RPMI7951 (cell line): ENCODE results near the gene B4GALNT3. TPM values are rescaled to one million over a fixed set of nuclear protein-coding genes. Genes with fewer than 3 reads are reported as not detected.

Experiments used
- DNase-seq: peaks from one replicate; pipeline ENCODE4 v3.0.0-alpha.2; 2012; ENCODE audit warnings: low read depth
- total RNA-seq: library from RNA; depleted of rRNA; stranded (reverse); fragments of >200 nt; shearing (Covaris generic); gene quantifications from 2 replicates; pipeline ENCODE4 v1.2.3, GENCODE V29; 2014

The B4GALNT3 gene
- total RNA-seq, 1 experiment from 2014 or later = 0.60 TPM

DNA sequence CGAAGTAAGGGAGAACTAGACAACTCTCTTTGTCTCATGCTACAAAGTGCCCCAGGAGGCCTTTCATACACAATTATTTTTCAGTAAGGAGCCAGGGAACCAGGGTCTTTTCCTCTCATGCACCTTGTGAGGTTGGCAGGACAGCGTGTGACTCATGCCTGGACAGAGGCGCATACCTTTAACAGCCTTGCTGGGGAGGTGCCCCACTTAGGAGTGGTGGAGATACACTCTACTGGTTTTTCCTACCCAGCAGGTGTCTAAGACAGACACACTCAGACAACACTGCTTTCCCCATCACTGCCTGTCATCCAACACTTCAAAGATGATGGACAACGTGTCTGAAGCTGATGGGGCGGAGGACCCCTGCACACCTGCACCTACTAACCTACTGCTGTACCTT, 49.1 kb downstream of the B4GALNT3 start:
- DNase-seq = no peak

DNA sequence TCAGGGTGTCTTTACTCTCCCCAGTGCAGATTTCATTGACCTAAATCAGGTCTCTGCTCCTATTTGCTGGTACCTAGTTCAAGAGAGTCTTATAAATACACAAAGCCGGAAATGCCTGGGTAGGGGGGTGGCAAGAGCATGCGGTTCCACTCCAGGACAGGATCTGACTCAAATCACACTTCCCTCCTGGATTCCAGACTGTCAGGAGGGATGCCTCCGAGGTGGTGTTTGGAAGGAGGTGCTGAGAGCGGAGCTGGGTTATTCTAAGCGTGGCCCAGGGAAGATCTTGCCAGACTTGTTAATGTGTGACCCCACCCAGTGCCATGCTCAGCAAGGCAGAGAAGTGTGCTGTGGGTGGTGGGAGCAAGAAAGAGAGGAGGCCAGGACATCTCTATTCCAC, 49.8 kb downstream of the B4GALNT3 start:
- peak; percentile 60 for DNase-seq

DNA sequence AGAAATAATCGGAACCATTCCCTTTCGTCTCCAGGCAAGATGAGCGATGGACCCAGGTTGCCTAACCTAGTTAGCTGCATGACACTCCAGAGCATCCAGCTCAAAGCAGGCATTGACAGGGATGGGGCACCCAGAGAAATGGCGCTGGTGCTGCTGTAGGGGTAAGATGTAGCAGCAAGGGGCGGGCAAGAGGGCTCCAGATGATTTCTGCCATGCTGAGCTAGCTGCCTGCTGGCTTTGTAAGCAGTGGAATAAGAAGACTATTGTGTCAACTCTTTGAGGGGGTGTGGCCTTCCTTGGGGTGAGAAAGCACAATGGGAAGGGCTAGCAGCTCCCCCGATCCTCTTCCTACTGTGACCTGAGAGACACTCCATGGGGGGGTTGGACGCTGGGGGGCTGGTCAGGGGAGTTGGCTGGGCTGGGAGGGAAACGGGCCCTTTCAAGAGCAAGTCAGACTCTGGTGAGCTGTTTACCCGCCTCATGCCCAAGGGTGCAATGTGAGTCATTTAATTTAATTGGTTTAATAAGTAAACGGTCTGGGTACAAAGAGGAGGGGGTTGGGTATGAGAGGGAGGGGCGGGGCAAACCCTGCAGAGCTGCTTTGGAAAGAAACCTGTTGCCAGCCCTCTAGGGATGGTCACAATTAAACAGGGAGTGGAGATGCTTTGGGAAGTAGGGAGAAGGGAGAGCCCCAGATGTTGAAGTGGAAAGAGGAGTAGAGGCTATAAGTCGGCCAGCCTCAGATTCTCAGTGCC, 50.5 kb downstream of the B4GALNT3 start:
- DNase-seq = peak; percentile 54

DNA sequence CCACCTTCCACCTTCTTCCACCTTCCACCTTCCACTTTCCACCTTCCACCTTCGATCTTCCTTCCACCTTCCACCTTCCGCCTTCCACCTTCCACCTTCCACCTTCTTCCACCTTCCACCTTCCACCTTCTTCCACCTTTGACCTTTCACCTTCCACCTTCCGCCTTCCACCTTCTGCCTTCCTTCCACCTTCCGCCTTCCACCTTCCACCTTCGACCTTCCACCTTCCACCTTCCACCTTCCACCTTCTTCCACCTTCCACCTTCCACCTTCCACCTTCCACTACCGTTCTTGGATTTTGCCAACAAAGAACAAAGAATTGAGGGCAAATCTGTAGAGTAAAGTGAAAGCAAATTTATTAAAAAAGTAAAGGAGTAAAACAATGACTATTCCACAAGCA, 53.2 kb downstream of the B4GALNT3 start:
- DNase-seq = no peak

DNA sequence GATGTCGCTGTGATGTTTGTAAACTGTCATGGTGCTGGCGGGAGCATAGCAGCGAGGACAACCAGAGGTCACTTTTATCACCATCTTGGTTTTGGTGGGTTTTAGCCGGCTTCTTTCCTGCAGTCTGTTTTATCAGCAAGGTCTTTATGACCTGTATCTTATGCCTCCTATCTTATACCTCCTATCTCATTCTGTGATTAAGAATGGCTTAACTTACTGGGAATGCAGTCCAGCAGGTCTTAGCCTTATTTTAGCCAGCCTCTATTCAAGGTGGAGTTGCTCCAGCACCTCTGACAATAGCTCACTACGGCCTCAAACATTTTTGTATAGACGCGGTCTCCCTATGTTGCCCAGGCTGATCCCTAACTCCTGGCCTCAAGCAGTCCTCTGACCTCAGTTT, 53.7 kb downstream of the B4GALNT3 start:
- no peak for DNase-seq

DNA sequence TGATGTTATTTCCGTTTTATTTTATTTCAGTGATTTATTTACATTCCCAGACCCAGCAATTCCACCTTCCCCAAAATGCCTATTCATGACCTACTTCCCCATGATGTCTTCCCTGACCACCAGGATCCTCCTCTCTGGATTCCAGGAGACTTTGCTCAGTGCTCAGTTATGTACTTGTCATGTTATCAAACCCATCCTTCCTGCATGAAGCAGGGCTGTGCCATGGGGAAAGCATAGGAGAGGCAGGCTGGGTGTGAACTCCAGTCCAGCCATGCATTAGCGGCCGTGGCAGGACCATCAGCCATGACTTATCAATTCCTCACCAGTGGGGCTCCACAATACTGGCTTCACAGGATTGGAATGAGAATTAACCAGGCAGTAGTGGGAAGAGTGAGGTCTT, 57.8 kb downstream of the B4GALNT3 start:
- no peak for DNase-seq

DNA sequence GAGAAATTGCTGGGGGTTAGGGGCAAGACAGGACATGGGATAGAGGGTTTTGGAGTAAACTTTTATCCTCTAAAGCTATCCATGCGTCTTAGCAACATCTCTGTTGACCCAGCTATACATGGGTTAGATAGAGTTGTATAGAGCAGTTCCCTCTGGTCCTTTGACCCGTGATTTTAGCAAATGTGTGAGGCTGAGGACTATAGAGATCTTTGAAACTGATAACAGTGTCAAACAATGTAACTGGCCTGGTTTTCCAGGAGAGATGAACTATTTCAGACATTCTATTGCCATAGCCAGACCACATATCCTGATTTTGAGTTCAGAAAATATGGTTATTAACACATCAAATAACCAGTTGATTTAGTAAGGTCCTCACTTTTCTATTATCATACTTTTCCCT, 60.4 kb downstream of the B4GALNT3 start:
- no peak for DNase-seq

DNA sequence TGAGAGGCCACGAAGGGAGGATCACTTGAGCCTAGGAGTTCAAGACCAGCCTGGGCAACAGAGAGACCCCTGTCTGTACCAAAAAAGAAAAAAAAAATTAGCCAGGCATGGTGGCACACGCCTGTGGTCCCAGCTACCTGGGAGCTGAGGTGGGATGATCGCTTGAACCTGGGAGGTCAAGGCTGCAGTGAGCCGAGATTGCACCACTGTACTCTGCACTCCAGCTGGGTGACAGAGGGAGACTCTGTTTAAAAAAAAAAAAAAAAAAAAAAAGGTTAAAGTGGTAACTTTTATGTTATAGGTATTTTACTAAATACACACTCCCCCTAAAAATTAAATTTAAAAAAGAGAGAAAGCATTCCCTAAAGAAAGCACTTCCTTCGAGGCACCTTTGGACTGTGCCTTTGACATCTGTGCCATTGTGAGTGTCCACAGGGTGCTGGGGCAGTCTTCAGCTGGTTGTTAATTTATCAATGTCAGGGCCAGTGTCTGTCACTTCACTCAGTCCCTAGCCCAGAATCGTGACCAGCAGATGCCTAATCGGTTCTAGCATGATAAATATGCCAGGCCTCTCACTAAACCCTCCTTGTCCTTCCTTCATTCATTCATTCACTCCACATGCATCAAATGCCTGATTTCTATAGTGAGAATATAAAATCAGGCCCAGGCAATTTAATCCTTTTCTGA, 63.1 kb downstream of the B4GALNT3 start:
- no peak for DNase-seq

DNA sequence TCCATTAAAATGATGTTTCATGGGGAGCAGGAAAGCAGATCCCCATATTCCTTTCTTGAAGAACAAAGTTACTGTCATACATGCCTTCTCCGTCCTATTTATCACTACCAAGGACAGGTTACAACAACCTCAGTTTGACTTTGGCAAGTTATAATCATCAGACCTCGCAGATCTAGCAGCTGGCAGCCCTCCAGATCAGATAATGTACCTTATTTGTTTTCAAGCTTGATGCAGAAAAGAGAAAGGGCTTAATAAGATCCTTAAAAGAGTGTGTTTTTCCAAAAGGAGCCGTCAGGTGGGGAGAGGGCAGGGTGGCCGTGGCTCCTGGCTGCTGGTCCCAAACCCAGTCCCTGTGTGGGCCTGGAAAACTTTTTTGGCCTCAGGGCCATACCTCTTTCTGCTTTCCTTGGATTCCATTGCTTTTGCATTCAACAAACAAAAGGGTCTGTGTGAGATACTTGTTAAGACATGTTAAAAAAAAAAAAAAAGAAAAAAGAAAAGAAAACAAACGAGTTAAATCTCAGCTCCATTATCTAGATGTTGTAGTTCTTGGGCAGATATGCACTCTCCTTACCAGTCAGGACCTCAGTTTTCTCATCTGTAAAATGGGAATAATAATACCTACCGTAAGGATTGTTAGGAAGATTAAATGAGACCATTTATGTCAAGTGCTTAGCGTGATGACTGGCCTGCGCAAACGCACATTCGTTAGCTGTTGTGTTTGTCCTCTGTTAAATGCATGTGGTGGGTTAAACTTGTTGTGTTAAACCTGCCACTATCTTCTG, 64.6 kb downstream of the B4GALNT3 start:
- DNase-seq = no peak

DNA sequence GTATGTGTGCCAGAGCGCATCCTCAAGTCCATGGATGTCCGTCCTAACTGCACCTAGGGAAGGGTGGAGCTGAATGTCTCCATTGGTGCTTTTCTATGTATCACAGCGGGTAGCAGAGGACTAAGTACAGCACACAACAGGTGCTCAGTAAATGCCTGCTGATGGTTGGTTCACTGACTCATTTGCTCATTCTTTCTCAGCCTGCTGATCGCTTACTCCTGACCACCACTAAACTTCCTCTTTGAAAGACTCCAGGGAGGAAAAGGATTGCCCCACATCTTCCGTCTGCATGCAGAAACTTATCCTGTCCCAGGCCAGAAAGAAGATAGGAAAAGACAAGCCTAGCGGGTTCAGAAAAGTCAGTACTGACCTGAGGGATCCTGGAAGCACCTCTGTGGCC, 66.3 kb downstream of the B4GALNT3 start:
- DNase-seq = no peak

DNA sequence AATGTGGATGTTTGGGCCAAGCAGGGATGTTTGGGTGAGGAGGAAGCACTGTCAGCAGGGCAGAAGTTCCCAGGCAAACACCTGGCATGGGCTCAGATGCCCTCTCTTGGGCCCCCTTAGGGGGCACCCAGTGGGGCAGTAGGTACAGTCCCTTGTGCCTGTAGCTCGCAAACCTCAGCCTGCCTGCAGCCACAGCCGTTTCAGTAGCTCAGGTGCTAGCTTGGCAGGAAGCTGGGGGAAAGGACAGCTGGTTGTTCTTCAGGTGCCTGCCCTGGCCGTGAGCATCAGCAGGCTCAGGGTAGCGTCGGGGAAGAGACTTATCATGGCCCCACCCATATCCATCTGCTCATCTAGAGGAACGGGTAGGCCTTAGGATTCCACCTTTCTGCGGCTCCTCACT, 67.5 kb downstream of the B4GALNT3 start:
- no peak for DNase-seq

DNA sequence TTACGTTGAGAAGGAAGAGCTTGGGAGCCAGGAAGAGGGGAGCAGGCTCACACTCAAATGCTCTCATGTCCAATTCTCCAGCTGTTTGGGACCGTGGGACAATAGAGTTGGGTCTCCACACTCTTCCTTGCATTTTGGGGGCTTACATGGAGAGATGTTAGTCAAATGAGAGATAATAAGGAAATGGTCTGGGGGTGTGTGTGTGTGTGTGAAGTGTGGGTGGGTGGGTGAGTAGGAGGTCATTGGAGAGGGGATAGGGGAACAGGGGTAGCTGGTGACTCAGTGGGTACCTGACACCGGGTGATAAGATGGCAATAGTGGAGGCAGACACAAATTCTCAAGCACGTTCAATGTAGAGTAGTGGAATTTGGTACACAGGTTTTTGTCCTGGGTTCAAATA, 68.0 kb downstream of the B4GALNT3 start:
- no peak for DNase-seq

DNA sequence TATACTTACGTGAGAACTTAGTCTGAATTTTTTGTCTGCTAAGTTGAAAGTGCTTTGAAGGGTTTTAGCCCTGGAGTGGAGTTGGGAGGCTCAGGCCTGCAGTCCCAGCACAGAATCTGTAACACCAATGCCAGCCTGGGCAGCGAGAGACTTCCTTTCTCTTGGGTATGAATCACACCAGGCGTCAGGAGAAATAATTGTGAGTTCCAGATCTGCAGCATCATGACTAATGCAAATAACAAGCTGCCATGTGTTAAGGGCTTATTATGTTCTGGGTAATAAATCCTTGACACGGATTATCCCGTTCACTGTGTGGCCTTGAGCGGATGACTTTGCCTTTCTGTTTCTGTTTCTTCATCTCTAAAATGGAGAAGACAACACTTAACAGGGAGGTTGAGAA, 70.6 kb downstream of the B4GALNT3 start:
- DNase-seq = peak; percentile 76

DNA sequence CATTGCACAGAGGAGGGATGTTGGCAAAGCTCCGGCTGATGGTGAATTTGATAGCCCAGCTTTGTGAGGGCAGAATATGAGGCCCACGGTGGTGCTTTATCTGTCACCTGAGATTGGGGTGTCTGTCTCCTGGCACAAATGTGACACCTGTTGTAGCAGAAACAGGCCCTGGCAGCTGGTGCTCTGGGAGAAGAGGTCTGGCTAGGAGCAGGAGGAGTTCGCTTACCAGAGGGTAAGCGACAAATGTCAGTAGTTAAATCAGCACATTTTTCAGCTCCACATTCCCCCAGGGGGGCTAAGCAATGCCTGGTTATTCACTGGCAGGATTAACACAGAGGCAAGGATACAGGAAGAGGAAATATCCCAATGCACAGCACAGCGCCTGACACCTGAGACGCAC, 71.1 kb downstream of the B4GALNT3 start:
- DNase-seq = no peak

DNA sequence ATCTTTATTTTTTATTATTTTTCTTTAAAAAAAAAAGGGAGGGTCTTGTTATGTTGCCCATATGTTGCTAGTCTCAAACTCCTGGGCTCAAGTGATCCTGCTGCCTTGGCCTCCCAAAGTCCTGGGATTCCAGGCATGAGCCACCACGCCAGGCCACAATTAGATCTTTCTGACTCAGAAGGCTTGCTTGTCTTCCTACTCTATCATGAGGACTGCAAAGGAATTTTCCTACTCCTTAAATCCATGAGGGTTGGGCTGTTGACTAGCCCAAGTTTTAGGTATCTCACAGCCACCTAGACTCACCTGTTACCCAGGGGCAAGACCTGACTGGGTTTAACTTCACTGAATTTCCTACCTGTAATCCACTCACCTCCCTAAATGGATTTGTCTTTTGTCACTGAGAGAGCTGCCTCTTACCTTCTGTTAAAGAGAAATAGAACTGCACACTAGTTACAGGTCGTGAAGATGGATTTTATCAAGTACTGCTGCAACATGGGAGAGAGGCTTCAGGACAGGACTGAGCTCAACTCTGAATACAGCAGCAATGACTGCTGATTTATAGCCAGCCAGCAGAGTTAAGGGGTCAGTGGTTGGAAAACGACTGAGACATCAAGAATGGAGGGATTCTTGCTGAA, 72.3 kb downstream of the B4GALNT3 start:
- peak; percentile 35 for DNase-seq

DNA sequence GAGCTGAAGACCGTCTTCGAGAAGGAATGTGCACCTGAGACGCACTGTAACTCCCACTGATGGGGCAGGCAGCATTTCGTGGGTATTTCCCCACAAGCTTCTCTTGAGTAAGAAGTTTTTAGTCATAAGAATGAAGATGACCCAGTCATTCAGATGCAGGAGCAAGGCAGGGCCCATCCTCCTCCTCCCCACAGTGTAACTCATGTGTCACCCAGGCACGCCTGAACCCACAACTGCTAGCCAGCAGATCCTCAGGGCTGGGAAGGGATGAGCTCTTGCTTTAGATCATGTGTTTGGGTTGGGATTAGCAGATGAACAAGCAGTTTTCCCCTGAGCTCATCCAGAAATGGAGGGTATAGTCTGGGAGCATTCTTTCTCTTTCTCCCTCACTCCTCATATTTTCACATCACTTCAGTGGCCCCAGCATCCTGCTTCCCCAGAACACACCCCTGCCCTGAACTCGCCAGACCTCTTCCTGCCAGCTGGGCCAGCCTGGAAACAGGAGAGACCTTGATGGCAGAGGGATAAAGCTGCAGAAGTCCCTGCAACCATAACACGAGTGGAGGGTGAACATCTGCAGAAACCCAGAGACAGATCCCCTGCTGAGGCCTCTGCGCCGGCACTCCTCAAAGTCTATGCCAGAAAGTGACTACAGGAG, 73.3 kb downstream of the B4GALNT3 start:
- DNase-seq = peak; percentile 75

DNA sequence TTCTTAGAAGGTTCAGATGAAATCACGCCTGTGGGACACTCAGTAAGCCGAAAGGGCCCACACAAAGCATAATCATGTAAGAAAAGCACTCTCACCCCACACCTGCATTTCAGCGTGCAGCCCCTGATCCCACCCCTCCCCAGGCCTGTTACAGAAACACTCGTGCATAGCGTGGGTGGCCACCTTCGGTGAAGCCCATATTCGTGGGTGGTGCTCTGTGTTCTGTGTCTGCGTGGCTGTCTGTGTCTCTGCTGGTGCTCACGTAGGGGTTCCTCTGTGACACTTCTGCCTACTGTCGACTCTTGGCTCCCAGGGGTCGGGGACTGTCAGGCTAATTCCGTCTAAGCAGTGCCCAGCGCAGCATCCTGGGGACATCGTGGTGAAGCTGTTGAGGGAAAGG, 74.0 kb downstream of the B4GALNT3 start:
- no peak for DNase-seq

DNA sequence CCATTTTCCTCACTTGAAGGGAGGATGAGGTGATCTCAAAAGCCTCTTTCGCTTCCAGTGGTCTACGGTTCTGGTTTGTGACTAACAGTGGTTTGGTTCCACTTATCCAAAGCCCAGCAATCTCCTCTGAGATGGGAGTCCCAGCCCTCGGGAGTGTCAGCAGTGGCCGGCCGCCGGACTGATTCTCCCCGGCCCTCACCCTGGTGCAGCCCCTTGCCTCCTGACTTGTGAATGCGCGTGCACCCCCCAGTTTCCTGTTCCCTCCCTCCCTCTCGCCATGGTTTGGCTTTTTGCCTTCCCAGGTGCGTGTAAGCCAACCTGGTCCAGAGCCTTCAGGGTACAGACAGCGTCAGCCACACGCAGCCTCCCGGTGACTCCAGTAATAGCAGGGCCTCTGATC, 74.5 kb downstream of the B4GALNT3 start:
- DNase-seq = no peak

DNA sequence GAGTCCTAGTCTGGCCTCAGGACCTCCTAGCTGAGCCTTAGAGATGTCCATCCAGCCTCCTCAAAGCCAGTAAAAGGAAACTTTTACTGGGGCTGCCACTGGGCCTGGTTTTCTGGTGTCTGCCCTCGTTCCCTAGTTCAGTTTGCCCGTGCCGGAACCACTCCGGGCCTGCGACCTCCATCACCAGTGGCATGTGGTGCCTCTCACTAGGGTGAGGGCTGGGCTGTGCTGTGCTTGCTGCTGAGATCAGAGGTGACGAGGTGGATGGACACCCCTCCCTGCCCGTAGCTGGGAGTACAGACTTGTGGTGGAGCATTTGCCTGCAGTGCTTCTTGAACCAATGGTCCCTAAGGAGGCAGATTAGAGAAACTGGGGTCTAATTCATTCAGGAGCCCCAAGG, 75.7 kb downstream of the B4GALNT3 start:
- DNase-seq = no peak

DNA sequence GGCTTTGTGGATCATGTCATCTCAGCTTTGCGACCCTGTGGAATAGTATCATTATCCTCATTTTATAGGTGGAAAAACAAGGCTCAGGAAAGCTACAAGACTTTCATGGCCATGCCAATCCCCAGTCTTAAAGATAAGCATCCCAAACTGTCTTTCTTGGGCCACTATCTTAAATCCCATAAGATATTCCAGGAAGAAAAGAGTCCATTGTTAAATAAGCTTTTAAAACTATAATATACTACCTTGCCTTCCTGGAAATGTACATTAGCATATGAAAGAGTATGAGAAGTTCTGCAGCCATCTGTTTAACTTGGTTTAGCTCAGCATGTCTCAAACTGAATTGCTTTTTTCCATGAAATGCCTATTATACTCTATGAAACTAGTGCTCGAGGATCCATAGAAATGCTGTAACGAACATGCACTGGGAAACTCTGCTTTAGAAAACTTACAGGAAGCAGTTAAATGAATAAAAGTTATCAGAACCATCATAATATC, 77.1 kb downstream of the B4GALNT3 start:
- DNase-seq = no peak

DNA sequence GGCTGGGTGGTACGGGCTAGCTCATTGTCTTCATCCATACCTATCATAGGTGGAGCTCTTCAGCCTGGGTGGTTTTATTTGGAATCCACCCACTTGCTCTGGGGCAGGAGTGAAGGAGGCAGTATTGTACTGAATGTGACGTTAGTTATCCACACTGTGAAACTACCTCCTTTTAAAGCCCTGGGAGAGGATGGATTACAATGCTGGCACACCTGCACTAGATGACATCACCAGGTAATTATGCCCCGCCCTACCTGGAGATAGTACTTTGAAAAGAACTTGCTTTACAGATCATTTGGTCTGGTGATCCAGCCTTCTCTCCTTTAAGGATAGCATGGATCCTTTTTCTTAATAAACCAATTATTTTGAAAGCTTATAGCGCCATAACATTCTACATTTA, 78.0 kb downstream of the B4GALNT3 start:
- no peak for DNase-seq
